A673 (cell line): Measurements from ENCODE around the gene EIF5A. TPM values are rescaled to one million over a fixed set of nuclear protein-coding genes. Genes with fewer than 3 reads are reported as not detected.

Experiments used
- BruUV-seq: library from RNA; stranded (reverse); fragments of 400-500 nt; replicated peaks from 2 replicates; lab custom pipeline; 2021; lab: Mats Ljungman, UMichigan
- CTCF ChIA-PET: fragments of 300-600 bp; sonication (Branson Sonifier 250); formaldehyde crosslinking; loops from one replicate; lab custom pipeline; 2022; ENCODE audit warnings: antibody characterized with exemption; lab: Charles Lee
- POLR2A ChIA-PET: fragments of 300-600 bp; sonication (Branson Sonifier 250); formaldehyde crosslinking; loops from one replicate; lab custom pipeline; 2022; ENCODE audit warnings: antibody characterized with exemption; ENCODE audit not compliant: low non-redundant PET; lab: Charles Lee
- DNase-seq: peaks from one replicate; pipeline ENCODE4 v3.0.0-alpha.2; 2015; ENCODE audit warnings: low spot score
- H3K27ac ChIP-seq: fragments of 200-600 bp; sonication (generic); 2 replicates; pipeline ENCODE4 v1.5.1; 2016; ENCODE audit warnings: mixed run types, low read depth, mild to moderate bottlenecking, mixed read lengths, antibody characterized with exemption, low read length; ENCODE audit not compliant: poor library complexity, severe bottlenecking
- H3K27me3 ChIP-seq: fragments of 200-600 bp; sonication (generic); replicated peaks from 2 replicates; pipeline ENCODE4 v1.6.1; 2017; ENCODE audit warnings: mixed run types, low read depth, mild to moderate bottlenecking, mixed read lengths, antibody characterized with exemption, low read length; ENCODE audit not compliant: insufficient read depth, poor library complexity
- H3K36me3 ChIP-seq: fragments of 200-600 bp; sonication (generic); 2 replicates; pipeline ENCODE4 v1.6.1; 2016; ENCODE audit warnings: mixed run types, mild to moderate bottlenecking, mixed read lengths, antibody characterized with exemption, low read length; ENCODE audit not compliant: insufficient read depth, poor library complexity, severe bottlenecking
- H3K4me1 ChIP-seq: fragments of 200-600 bp; sonication (generic); 2 replicates; pipeline ENCODE4 v1.6.1; 2017; ENCODE audit warnings: mixed run types, mild to moderate bottlenecking, mixed read lengths, antibody characterized with exemption, low read length; ENCODE audit not compliant: insufficient read depth, poor library complexity, severe bottlenecking
- H3K4me3 ChIP-seq: fragments of 200-600 bp; sonication (generic); 2 replicates; pipeline ENCODE4 v1.5.1; 2016; ENCODE audit warnings: low read depth, mixed run types, mild to moderate bottlenecking, mixed read lengths, low read length; ENCODE audit not compliant: poor library complexity, severe bottlenecking
- H3K9me3 ChIP-seq: fragments of 200-600 bp; sonication (generic); 2 replicates; pipeline ENCODE4 v1.6.1; 2016; ENCODE audit warnings: mixed run types, low read depth, mild to moderate bottlenecking, mixed read lengths, antibody characterized with exemption, low read length; ENCODE audit not compliant: poor library complexity, severe bottlenecking
- EZH2 ChIP-seq: fragments of 200-600 bp; sonication (generic); IDR thresholded peaks from 2 replicates; pipeline ENCODE4 v1.6.1; 2017; ENCODE audit warnings: borderline replicate concordance, low read depth, mild to moderate bottlenecking, mixed read lengths, antibody characterized with exemption, low read length; ENCODE audit not compliant: poor library complexity, severe bottlenecking
- intact Hi-C: fragments of 100-400 bp; cut with micrococcal nuclease; formaldehyde crosslinking; loops from one replicate; pipeline ENCODE4 v1.10.0; 2022; ENCODE audit not compliant: unreplicated experiment
- total RNA-seq: library from RNA; stranded (reverse); gene quantifications from 2 replicates; pipeline ENCODE4 v1.2.3, GENCODE V29; 2021
- TF ChIP-seq, protein P1 (sequence below): fragments of 300-800, 200-600 bp; sonication (generic); conservative IDR thresholded peaks from 2 replicates; pipeline ENCODE4 v1.5.1; 2017; ENCODE audit warnings: low read depth, mild to moderate bottlenecking, antibody characterized with exemption, low read length, moderate library complexity, mixed read lengths

The EIF5A gene
- total RNA-seq, 1 experiment from 2014 or later = 1,128 TPM

GRCh38 chr17:7283471-7284216 lies 23.8 kb upstream of the EIF5A start:
- H3K27me3 ChIP-seq = no peaks in the 10 kb centered on the region
- CTCF ChIA-PET = interaction anchor here (1.5 kb wide), 1 partner anchor 13 kb away, joined by 7 read pairs; no protein-coding TSS in a partner anchor
- BruUV-seq = no TSS peak

DNA sequence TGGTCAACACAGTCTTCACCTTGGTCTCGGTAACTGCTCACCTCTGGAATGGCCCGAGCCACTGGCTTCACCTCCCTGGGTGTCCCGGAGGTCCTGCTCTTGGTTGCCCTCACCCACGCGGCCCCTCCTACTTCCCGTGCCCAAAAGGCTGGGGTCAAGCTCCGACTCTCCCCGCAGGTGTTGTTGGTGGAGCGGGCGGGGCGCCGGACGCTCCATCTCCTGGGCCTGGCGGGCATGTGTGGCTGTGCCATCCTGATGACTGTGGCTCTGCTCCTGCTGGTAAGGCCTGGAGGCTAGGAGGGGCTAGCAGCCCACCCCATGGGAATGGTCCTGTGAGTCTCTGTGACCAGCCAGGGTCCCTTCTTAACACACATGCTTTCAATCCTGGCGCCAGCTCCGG lies 22.5 kb upstream of the EIF5A start:
- intact Hi-C loops = no loop called here

More at GRCh38 chr17:7283471-7284216, 23.8 kb upstream of the EIF5A start:
- TF ChIP-seq EZH2 = no peak
- TF ChIP-seq, protein P1, sequence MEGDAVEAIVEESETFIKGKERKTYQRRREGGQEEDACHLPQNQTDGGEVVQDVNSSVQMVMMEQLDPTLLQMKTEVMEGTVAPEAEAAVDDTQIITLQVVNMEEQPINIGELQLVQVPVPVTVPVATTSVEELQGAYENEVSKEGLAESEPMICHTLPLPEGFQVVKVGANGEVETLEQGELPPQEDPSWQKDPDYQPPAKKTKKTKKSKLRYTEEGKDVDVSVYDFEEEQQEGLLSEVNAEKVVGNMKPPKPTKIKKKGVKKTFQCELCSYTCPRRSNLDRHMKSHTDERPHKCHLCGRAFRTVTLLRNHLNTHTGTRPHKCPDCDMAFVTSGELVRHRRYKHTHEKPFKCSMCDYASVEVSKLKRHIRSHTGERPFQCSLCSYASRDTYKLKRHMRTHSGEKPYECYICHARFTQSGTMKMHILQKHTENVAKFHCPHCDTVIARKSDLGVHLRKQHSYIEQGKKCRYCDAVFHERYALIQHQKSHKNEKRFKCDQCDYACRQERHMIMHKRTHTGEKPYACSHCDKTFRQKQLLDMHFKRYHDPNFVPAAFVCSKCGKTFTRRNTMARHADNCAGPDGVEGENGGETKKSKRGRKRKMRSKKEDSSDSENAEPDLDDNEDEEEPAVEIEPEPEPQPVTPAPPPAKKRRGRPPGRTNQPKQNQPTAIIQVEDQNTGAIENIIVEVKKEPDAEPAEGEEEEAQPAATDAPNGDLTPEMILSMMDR = no peak
- Histone ChIP-seq H3K36me3 (no peaks in the 10 kb centered on the region), H3K27ac (no peak overlapping the region), H3K4me1 (peaks cover 18% of the 10 kb centered on the region), H3K4me3 (no peak overlapping the region), H3K9me3 (no peaks in the 10 kb centered on the region)
- no peak for DNase-seq
- intact Hi-C loops = no loop called here
- POLR2A ChIA-PET = no interaction called here

GRCh38 chr17:7285679-7286078 lies 21.7 kb upstream of the EIF5A start:
- Histone ChIP-seq H3K9me3 (no peaks in the 10 kb centered on the region), H3K4me1 (peaks cover 17% of the 10 kb centered on the region), H3K36me3 (no peaks in the 10 kb centered on the region), H3K27me3 (no peaks in the 10 kb centered on the region), H3K27ac (no peak overlapping the region), H3K4me3 (no peak overlapping the region)
- TF ChIP-seq EZH2 = no peak
- TF ChIP-seq, protein P1 = no peak
- no peak for DNase-seq
- CTCF ChIA-PET = interaction anchor here (0.6 kb wide), 1 partner anchor 91 kb away, joined by 3 read pairs; no protein-coding TSS in a partner anchor
- POLR2A ChIA-PET = no interaction called here
- BruUV-seq = no TSS peak
- intact Hi-C loops = no loop called here

More for the DNA sequence above, 22.5 kb upstream of the EIF5A start:
- Histone ChIP-seq H3K4me1 (peaks cover 18% of the 10 kb centered on the region), H3K9me3 (no peaks in the 10 kb centered on the region), H3K27me3 (no peaks in the 10 kb centered on the region), H3K27ac (no peak overlapping the region), H3K36me3 (no peaks in the 10 kb centered on the region), H3K4me3 (no peak overlapping the region)
- no TSS peak for BruUV-seq
- TF ChIP-seq EZH2 = no peak
- TF ChIP-seq, protein P1 = no peak
- ChIA-PET POLR2A (no interaction called here), CTCF (interaction anchor here (0.6 to 1.5 kb wide), 2 partner anchors 12 to 90 kb away, joined by 3 to 7 read pairs; no protein-coding TSS in a partner anchor)
- DNase-seq = no peak
